ENCODE results near the gene OLA1.
A peak's percentile ranks its signal among the peaks of the same experiment; 100 is the strongest.

Gene OLA1

DNA sequence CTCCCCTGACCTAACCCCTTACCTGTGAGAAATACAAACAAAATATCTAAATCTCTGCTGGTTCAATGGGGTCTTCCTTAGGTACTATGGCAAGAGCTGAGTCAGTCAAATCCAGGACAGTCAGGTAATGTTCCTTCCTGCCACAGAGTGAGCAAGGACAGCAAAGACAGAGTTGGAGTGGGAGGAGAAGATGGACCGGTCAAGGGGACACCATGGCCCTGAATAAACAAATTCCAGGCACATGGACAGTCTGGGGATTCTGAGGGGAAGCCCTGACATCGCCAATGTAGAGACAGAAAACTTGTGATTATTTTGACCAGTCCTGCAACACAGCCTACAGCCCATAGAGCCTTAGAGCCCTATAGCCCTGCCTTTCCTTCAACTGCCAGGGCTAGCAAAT, 42.8 kb downstream of the OLA1 start:
- H3K4me3 ChIP-seq (ENCODE audit: control insufficient read depth, low read depth, low read length), result no peak overlapping the region
- TF ChIP-seq, protein P1, sequence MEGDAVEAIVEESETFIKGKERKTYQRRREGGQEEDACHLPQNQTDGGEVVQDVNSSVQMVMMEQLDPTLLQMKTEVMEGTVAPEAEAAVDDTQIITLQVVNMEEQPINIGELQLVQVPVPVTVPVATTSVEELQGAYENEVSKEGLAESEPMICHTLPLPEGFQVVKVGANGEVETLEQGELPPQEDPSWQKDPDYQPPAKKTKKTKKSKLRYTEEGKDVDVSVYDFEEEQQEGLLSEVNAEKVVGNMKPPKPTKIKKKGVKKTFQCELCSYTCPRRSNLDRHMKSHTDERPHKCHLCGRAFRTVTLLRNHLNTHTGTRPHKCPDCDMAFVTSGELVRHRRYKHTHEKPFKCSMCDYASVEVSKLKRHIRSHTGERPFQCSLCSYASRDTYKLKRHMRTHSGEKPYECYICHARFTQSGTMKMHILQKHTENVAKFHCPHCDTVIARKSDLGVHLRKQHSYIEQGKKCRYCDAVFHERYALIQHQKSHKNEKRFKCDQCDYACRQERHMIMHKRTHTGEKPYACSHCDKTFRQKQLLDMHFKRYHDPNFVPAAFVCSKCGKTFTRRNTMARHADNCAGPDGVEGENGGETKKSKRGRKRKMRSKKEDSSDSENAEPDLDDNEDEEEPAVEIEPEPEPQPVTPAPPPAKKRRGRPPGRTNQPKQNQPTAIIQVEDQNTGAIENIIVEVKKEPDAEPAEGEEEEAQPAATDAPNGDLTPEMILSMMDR (conservative IDR thresholded peaks at IDR 0.05; ENCODE audit: control insufficient read depth, insufficient read depth, low read depth, low read length), result no peak
- DNase-seq (ENCODE audit: low read depth), result no peak

DNA sequence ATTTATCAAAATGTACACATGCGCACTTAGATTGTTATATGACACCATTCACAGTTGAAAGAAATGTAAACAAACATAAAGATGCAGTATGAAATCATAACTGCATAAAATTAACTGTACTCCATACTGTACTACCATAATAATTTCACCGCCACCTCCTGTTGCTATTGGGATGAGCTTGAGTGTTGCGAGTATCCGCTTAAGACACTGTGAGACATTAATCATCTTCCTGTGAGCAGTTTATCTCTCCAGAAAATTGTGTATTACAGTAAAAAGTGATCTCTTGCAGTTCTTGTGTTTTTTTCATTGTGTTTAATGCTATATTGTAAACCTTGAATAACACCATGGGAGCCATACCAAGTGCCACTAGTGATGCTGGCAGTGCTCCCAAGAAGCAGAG, 46.1 kb downstream of the OLA1 start:
- TF ChIP-seq, protein P1 (conservative IDR thresholded peaks at IDR 0.05; ENCODE audit: control insufficient read depth, insufficient read depth, low read depth, low read length), result no peak
- DNase-seq (ENCODE audit: low read depth), result no peak
- H3K4me3 ChIP-seq (ENCODE audit: control insufficient read depth, low read depth, low read length), result no peak overlapping the region

DNA sequence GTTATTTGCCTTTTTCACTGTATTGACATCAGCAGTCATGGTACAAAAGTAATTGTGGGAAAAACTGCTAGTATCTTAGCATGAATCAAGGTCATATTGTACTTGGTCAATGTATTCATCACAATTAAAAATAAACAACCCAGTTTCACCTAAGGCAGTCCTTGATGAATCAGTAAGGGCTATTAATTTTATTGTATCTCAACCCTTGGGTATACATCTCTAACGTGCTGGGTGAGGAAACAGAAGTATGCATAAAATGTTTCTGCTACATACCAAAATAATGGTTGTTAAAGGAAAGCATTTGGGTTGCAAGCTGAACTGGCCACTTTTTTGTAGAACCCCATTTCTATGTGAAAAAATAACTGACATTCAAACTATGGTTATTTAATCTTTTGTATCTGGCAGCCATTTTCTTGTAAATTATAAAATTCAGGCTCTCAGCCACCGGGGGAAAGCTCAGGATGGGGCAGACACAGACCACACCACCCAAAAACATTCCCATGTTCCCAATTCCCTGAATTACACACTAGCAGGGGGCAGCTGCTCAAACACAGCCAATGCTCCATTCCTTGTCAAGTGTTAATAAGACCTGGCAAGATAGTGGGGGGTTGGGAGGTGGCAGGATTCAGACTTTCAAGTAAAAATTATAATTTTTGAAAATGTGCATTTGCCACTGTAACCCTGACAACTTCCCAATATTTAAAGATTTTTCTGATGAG, 49.3 kb downstream of the OLA1 start:
- H3K4me3 ChIP-seq (ENCODE audit: control insufficient read depth, low read depth, low read length), result no peak overlapping the region
- TF ChIP-seq, protein P1 (conservative IDR thresholded peaks at IDR 0.05; ENCODE audit: control insufficient read depth, insufficient read depth, low read depth, low read length), result no peak
- DNase-seq (ENCODE audit: low read depth), result no peak

DNA sequence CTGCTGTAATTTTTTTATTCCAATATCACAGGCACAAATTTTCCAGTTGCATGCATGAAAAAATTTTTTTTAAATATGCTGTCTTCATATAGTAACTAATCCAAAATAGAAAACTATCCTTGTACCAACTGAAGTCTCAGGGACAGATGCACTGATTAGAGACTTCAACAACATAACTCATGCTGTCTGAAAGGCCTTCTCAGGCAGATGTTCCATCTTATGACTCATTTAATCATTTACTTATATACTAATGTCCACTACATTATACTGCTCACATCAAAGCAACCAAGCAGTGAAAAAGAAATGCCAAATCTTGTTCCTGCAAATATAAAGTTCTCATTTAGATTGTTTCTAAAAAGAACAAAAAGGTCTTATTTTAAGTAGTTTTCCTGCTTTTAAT, 53.1 kb downstream of the OLA1 start:
- no peak overlapping the region for H3K4me3 ChIP-seq (ENCODE audit: control insufficient read depth, low read depth, low read length)
- peak; percentile 42 for DNase-seq (ENCODE audit: low read depth)
- TF ChIP-seq, protein P1 (conservative IDR thresholded peaks at IDR 0.05; ENCODE audit: control insufficient read depth, insufficient read depth, low read depth, low read length), result no peak

DNA sequence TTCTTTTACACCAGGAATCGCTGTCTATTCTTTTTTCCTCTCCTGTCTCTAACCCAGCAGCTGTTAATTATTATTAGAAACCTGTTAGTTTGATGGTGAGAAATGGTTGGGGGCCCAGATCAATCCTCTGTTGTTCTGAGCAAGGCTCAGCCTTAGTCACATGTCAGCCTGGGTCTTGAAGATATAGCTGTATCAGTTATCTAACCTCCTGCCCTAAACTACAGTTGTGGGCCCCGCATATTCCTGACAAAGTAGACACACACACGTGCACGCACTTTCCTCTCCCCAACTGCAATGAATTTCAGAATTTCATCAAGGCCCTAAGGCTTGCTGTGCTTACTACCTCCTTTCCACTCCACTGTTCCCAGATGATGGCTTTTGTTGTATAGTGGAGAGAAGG, 54.6 kb downstream of the OLA1 start:
- no peak overlapping the region for H3K4me3 ChIP-seq (ENCODE audit: control insufficient read depth, low read depth, low read length)
- TF ChIP-seq, protein P1 (conservative IDR thresholded peaks at IDR 0.05; ENCODE audit: control insufficient read depth, insufficient read depth, low read depth, low read length), result no peak
- no peak for DNase-seq (ENCODE audit: low read depth)

DNA sequence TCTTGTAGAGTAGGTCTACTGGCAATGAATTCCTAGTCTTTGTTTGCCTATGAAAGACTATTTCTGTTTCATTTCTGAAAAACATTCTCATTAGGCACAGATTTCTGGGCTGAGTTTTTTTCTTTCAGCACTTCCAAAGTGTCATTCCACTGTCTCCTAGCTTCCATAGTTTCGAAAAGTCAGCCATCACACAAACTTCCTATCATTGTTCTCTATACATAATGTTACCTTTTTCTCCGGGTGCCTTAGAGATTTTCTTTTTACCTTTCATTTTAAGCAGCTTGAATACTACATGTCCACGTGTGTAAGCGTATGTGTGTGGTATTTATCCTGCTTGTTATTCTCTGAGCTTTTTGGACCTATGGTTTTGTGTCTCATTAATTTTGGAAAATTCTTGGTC, 55.7 kb downstream of the OLA1 start:
- TF ChIP-seq, protein P1 (conservative IDR thresholded peaks at IDR 0.05; ENCODE audit: control insufficient read depth, insufficient read depth, low read depth, low read length), result no peak
- no peak for DNase-seq (ENCODE audit: low read depth)
- H3K4me3 ChIP-seq (ENCODE audit: control insufficient read depth, low read depth, low read length), result no peak overlapping the region
